ENCODE results near the gene RABL6.

Gene RABL6

DNA sequence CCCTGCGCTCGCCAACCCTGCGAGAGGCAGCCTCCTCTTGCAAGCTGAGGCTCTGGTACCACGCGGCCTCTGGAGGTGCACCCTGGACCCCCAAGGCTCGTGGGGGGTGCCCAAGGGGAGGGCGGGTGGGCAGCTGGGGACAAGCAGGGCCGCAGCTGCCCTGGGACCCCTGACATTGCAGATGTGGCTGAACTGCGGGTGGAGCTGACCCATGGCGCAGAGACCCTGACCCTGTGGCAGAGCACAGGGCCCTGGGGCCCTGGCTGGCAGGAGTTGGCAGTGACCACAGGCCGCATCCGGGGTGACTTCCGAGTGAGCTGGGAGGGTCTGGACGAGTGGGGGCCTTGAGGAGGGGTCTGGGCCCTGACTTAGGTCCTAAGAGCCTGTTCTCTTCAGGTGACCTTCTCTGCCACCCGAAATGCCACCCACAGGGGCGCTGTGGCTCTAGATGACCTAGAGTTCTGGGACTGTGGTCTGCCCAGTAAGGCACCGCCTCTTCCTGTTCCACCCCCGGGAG, 45.9 kb downstream of the RABL6 start:
- TF ChIP-seq, protein P1, sequence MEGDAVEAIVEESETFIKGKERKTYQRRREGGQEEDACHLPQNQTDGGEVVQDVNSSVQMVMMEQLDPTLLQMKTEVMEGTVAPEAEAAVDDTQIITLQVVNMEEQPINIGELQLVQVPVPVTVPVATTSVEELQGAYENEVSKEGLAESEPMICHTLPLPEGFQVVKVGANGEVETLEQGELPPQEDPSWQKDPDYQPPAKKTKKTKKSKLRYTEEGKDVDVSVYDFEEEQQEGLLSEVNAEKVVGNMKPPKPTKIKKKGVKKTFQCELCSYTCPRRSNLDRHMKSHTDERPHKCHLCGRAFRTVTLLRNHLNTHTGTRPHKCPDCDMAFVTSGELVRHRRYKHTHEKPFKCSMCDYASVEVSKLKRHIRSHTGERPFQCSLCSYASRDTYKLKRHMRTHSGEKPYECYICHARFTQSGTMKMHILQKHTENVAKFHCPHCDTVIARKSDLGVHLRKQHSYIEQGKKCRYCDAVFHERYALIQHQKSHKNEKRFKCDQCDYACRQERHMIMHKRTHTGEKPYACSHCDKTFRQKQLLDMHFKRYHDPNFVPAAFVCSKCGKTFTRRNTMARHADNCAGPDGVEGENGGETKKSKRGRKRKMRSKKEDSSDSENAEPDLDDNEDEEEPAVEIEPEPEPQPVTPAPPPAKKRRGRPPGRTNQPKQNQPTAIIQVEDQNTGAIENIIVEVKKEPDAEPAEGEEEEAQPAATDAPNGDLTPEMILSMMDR (conservative IDR thresholded peaks at IDR 0.05; ENCODE audit: control insufficient read depth, insufficient read depth, low read depth, low read length), result no peak
- H3K4me3 ChIP-seq (ENCODE audit: control insufficient read depth, low read depth, low read length), result no peak overlapping the region
- no peak for DNase-seq (ENCODE audit: low read depth)

DNA sequence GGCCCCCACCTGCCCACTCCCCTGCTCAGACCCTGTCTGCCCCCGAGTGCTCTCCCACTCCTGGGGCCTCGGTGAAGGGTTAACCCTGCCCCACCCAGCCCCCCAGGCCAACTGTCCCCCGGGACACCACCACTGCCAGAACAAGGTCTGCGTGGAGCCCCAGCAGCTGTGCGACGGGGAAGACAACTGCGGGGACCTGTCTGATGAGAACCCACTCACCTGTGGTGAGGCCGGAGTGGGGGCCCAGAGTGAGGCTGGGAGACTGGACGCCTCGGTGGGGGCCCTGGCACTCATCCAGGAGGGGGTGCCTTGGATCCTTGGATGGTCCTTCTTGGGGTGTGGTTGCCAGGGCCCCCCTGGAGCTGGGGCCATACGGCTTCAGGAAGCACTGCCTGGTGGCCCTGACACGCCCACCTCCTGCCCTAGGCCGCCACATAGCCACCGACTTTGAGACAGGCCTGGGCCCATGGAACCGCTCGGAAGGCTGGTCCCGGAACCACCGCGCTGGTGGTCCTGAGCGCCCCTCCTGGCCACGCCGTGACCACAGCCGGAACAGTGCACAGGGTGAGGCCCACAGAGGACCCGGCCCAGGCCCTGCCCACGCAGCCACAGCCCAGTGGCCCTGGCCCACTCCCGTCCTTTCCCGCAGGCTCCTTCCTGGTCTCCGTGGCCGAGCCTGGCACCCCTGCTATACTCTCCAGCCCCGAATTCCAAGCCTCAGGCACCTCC, 46.5 kb downstream of the RABL6 start:
- no peak overlapping the region for H3K4me3 ChIP-seq (ENCODE audit: control insufficient read depth, low read depth, low read length)
- no peak for DNase-seq (ENCODE audit: low read depth)
- TF ChIP-seq, protein P1 (conservative IDR thresholded peaks at IDR 0.05; ENCODE audit: control insufficient read depth, insufficient read depth, low read depth, low read length), result no peak

GRCh38 chr9:136854842-136855460, 47.2 kb downstream of the RABL6 start:
- no peak for DNase-seq (ENCODE audit: low read depth)
- TF ChIP-seq, protein P1 (conservative IDR thresholded peaks at IDR 0.05; ENCODE audit: control insufficient read depth, insufficient read depth, low read depth, low read length), result no peak
- no peak overlapping the region for H3K4me3 ChIP-seq (ENCODE audit: control insufficient read depth, low read depth, low read length)

GRCh38 chr9:136855461-136856078, 47.8 kb downstream of the RABL6 start:
- no peak for DNase-seq (ENCODE audit: low read depth)
- TF ChIP-seq, protein P1 (conservative IDR thresholded peaks at IDR 0.05; ENCODE audit: control insufficient read depth, insufficient read depth, low read depth, low read length), result no peak
- H3K4me3 ChIP-seq (ENCODE audit: control insufficient read depth, low read depth, low read length), result no peak overlapping the region

- TF ChIP-seq, protein P1 (conservative IDR thresholded peaks at IDR 0.05; ENCODE audit: control insufficient read depth, insufficient read depth, low read depth, low read length), result no peak
Observed at GRCh38 chr9:136856079-136856476, 48.3 kb downstream of the RABL6 start.

DNA sequence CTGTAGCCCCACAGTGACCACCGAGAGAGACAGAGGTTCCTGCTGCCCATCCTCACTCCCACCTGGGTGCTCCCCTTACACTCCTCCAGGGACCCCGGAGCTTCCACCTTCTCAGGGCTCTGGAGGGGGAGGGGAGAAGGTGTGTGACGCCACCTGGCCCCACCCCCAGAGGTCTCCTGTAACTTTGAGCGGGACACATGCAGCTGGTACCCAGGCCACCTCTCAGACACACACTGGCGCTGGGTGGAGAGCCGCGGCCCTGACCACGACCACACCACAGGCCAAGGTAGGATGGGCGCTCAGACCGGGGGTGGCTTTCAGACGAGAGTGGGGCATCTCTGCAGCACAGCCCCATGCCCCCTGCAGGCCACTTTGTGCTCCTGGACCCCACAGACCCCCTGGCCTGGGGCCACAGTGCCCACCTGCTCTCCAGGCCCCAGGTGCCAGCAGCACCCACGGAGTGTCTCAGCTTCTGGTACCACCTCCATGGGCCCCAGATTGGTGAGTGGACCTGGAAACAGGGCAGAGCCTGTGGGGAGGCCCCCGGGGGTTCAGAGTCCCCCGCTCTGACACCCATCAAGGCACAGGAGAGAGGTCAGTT, 48.9 kb downstream of the RABL6 start:
- TF ChIP-seq, protein P1 (conservative IDR thresholded peaks at IDR 0.05; ENCODE audit: control insufficient read depth, insufficient read depth, low read depth, low read length), result no peak
- DNase-seq (ENCODE audit: low read depth), result no peak
- no peak overlapping the region for H3K4me3 ChIP-seq (ENCODE audit: control insufficient read depth, low read depth, low read length)

More at GRCh38 chr9:136856079-136856476, 48.3 kb downstream of the RABL6 start:
- H3K4me3 ChIP-seq (ENCODE audit: control insufficient read depth, low read depth, low read length), result no peak overlapping the region
- no peak for DNase-seq (ENCODE audit: low read depth)

All from fibroblast of mammary gland (primary cell).